K562 (cell line): Measurements from ENCODE around the gene LCLAT1. TPM values are rescaled to one million over a fixed set of nuclear protein-coding genes. Genes with fewer than 3 reads are reported as not detected.

Experiments used
- ATAC-seq: fragments of 200-7000 bp; cut with Tn5 transposase; 3 replicates; pipeline ENCODE4 v1.9.1; 2020; ENCODE audit warnings: moderate library complexity
- BruUV-seq: library from RNA; stranded (reverse); fragments of 400-500 nt; replicated peaks from 2 replicates; lab custom pipeline; 2021; lab: Mats Ljungman, UMichigan
- CTCF ChIA-PET: fragments of 300-600 bp; formaldehyde crosslinking; extraction: SDS; loops from one replicate; lab custom pipeline; 2021; ENCODE audit warnings: low intra/inter-chr PET ratio; lab: Yijun Ruan, JAX
- POLR2A ChIA-PET: fragments of 300-600, 350-650 bp; sonication (Branson Sonifier 250); formaldehyde crosslinking; extraction: SDS; loops from one replicate; lab custom pipeline; 2021; ENCODE audit warnings: antibody characterized with exemption, inconsistent platforms; lab: Yijun Ruan, JAX
- DNase-seq, 4 experiments: peaks; one replicate each; pipeline versions ENCODE4 v3.0.0 to v3.0.0-alpha.2; 2011 to 2018; ENCODE audit warnings: low spot score in 3 of 4, mixed read lengths in 3 of 4; ENCODE audit errors: extremely low read depth in 1 of 4
- FAIRE-seq: peaks from 2 replicates; lab custom pipeline; 2011; peaks lifted over from hg19 to GRCh38; lab: Jason Lieb, UNC
- H2AFZ ChIP-seq: 2 replicates; pipeline ENCODE4 v1.6.0; 2011; ENCODE audit warnings: low read depth, low read length, control low read depth, inconsistent platforms
- H3K27ac ChIP-seq: fragments of 200-600 bp; 3 replicates; pipeline ENCODE4 v1.8.0; 2011; ENCODE audit warnings: low read depth, mild to moderate bottlenecking, control low read depth, inconsistent platforms, low read length, moderate library complexity, mixed read lengths; ENCODE audit errors: extremely low read depth
- H3K27me3 ChIP-seq, 2 experiments: fragments of 300-600 bp in 1 of 2; 2 replicates in 1 of 2; 3 replicates in 1 of 2; pipeline versions ENCODE4 v1.6.0 to v1.8.0; 2011; ENCODE audit warnings: inconsistent platforms in 2 of 2, low read length in 2 of 2, mild to moderate bottlenecking in 1 of 2, mixed read lengths in 1 of 2, moderate library complexity in 1 of 2; ENCODE audit not compliant: control insufficient read depth in 2 of 2, insufficient read depth in 2 of 2
- H3K36me3 ChIP-seq: fragments of 300-600 bp; 3 replicates; pipeline ENCODE4 v1.8.0; 2011; ENCODE audit warnings: mild to moderate bottlenecking, low read length, inconsistent platforms; ENCODE audit not compliant: control insufficient read depth, insufficient read depth
- H3K4me1 ChIP-seq, 2 experiments: fragments of 200-600 bp in 1 of 2; replicated peaks in 1 of 2; 2 replicates in 1 of 2; 3 replicates in 1 of 2; pipeline versions ENCODE4 v1.5.1 to v1.8.0; 2011; ENCODE audit warnings: inconsistent platforms in 2 of 2, low read length in 2 of 2, mild to moderate bottlenecking in 1 of 2, mixed read lengths in 1 of 2, moderate library complexity in 1 of 2; ENCODE audit not compliant: control insufficient read depth in 2 of 2, insufficient read depth in 2 of 2
- H3K4me2 ChIP-seq: 2 replicates; pipeline ENCODE4 v1.6.1; 2011; ENCODE audit warnings: low read length, control low read depth, inconsistent platforms, mixed read lengths; ENCODE audit not compliant: insufficient read depth
- H3K4me3 ChIP-seq: fragments of 200-600 bp; sonication (generic), shearing (Covaris generic); 2 replicates; pipeline ENCODE4 v1.5.1; 2016; ENCODE audit warnings: control low read depth, inconsistent platforms
- H3K79me2 ChIP-seq: fragments of 200-600 bp; 3 replicates; pipeline ENCODE4 v1.8.0; 2011; ENCODE audit warnings: low read length, inconsistent platforms; ENCODE audit not compliant: control insufficient read depth, insufficient read depth
- H3K9ac ChIP-seq, 2 experiments: 2 replicates each; pipeline versions ENCODE4 v1.6.0 to v1.6.1; 2011; ENCODE audit warnings: low read depth in 2 of 2, low read length in 2 of 2, control low read depth in 1 of 2, inconsistent platforms in 1 of 2, mild to moderate bottlenecking in 1 of 2, mixed read lengths in 1 of 2; ENCODE audit not compliant: insufficient read depth in 1 of 2
- H3K9me1 ChIP-seq: one replicate; pipeline ENCODE4 v1.6.0; 2011; ENCODE audit warnings: inconsistent platforms, mild to moderate bottlenecking, low read length, moderate library complexity; ENCODE audit not compliant: control insufficient read depth, insufficient read depth
- H3K9me3 ChIP-seq: replicated peaks from 2 replicates; pipeline ENCODE4 v1.5.1; 2011; ENCODE audit warnings: low read depth, low read length, inconsistent platforms; ENCODE audit not compliant: control insufficient read depth, insufficient read depth
- H4K20me1 ChIP-seq: replicated peaks from 2 replicates; pipeline ENCODE4 v1.6.1; 2011; ENCODE audit warnings: low read length, inconsistent platforms, mixed read lengths; ENCODE audit not compliant: control insufficient read depth, insufficient read depth
- ATF3 ChIP-seq, 2 experiments: fragments of 450-650 bp in 1 of 2; sonication (generic) in 1 of 2; formaldehyde crosslinking in 1 of 2; IDR thresholded peaks in 1 of 2; conservative IDR thresholded peaks in 1 of 2; 2 replicates each; pipeline versions ENCODE4 v1.6.1 to v1.8.1; 2016 to 2023; ENCODE audit warnings: mild to moderate bottlenecking in 2 of 2, moderate library complexity in 2 of 2, inconsistent platforms in 1 of 2, missing genetic modification reagents in 1 of 2
- BRD9 ChIP-seq: fragments of 450-650 bp; IDR thresholded peaks from 2 replicates; pipeline ENCODE4 v1.6.1; 2018; ENCODE audit warnings: low read depth; ENCODE audit not compliant: partially characterized antibody
- E2F3 ChIP-seq: fragments of 250-450 bp; sonication (Bioruptor Pico); IDR thresholded peaks from 2 replicates; pipeline ENCODE4 v1.4.0; 2020; ENCODE audit warnings: mild to moderate bottlenecking
- ELK1 ChIP-seq: sonication (generic); formaldehyde crosslinking; IDR thresholded peaks from 2 replicates; pipeline ENCODE4 v1.8.1; 2022; ENCODE audit warnings: missing genetic modification reagents
- FOSL1 ChIP-seq: fragments of 200-800 bp; sonication (Bioruptor generic); conservative IDR thresholded peaks from 2 replicates; pipeline ENCODE4 v1.6.1; 2016; ENCODE audit warnings: missing genetic modification characterization, missing compliant biosample characterization
- GTF2A2 ChIP-seq: IDR thresholded peaks from 2 replicates; pipeline ENCODE4 v1.6.1; 2016; ENCODE audit warnings: mild to moderate bottlenecking, missing genetic modification characterization, missing compliant biosample characterization
- HINFP ChIP-seq: fragments of 450-650 bp; conservative IDR thresholded peaks from 2 replicates; pipeline ENCODE4 v1.6.1; 2016; ENCODE audit warnings: missing genetic modification characterization, low read depth, mild to moderate bottlenecking, control low read depth, missing compliant biosample characterization
- IFI16 ChIP-seq: fragments of 250-450 bp; sonication (Bioruptor Pico); IDR thresholded peaks from 2 replicates; pipeline ENCODE4 v2.1.2; 2022; ENCODE audit warnings: mild to moderate bottlenecking, inconsistent platforms
- NCOA2 ChIP-seq, 2 experiments: fragments of 450-650 bp; IDR thresholded peaks; 2 replicates each; pipeline ENCODE4 v1.6.1; 2018; ENCODE audit warnings: mild to moderate bottlenecking in 2 of 2, moderate library complexity in 1 of 2; ENCODE audit not compliant: partially characterized antibody in 2 of 2
- PKNOX1 ChIP-seq: fragments of 450-650 bp; IDR thresholded peaks from 2 replicates; pipeline ENCODE4 v1.6.1; 2016
- RAD51 ChIP-seq: fragments of 450-650 bp; IDR thresholded peaks from 2 replicates; pipeline ENCODE4 v1.7.1; 2016; ENCODE audit warnings: low read depth, mild to moderate bottlenecking, borderline replicate concordance
- SPI1 ChIP-seq: IDR thresholded peaks from 2 replicates; pipeline ENCODE4 v1.6.1; 2011; ENCODE audit warnings: low read depth, low read length, control low read depth, borderline replicate concordance
- ZBTB7A ChIP-seq: IDR thresholded peaks from 2 replicates; pipeline ENCODE4 v1.6.1; 2011; ENCODE audit warnings: low read depth, mild to moderate bottlenecking, low read length, moderate library complexity, borderline replicate concordance; ENCODE audit not compliant: control insufficient read depth
- ZNF507 ChIP-seq: conservative IDR thresholded peaks from 2 replicates; pipeline ENCODE4 v1.6.1; 2017; ENCODE audit warnings: missing genetic modification characterization, missing compliant biosample characterization
- ZNF740 ChIP-seq, 3 experiments: fragments of 200-800 bp in 1 of 3; sonication (Bioruptor generic) in 1 of 3; sonication (generic) in 1 of 3; formaldehyde crosslinking in 1 of 3; IDR thresholded peaks; 2 replicates each; pipeline versions ENCODE4 v1.6.1 to v1.8.0; 2016 to 2022; ENCODE audit warnings: mild to moderate bottlenecking in 2 of 3, missing compliant biosample characterization in 2 of 3, missing genetic modification characterization in 2 of 3, missing genetic modification reagents in 1 of 3
- WGBS: fragments of 100-300 bp; shearing (Covaris generic); methylation state at CpG from one replicate; pipeline ENCODE4 v1.1.6; 2016; ENCODE audit warnings: low coverage, mixed read lengths; ENCODE audit not compliant: insufficient coverage; ENCODE audit errors: missing lambda C conversion rate; 5-methylcytosine and 5-hydroxymethylcytosine counted together
- in situ Hi-C: fragments of 300-500 bp; cut with MboI; formaldehyde crosslinking; loops from 4 replicates; pipeline ENCODE4 v1.15.0; 2018; ENCODE audit warnings: inconsistent platforms, mixed read lengths
- intact Hi-C: fragments of 100-400 bp; cut with micrococcal nuclease; formaldehyde crosslinking; loops from 2 replicates; pipeline ENCODE4 v1.14.2; 2022
- polyA plus RNA-seq, 8 experiments: library from polyadenylated mRNA; depleted of rRNA in 4 of 8; stranded (reverse) in 5 of 8; unstranded in 3 of 8; fragments of >200 nt; fragmentation: Nextera tagmentation in 2 of 8; fragmentation: Illumina TruSeq in 1 of 8; extraction: Ambion mirVana in 2 of 8; extraction: Trizol in 1 of 8; gene quantifications; 2 replicates each; pipeline versions ENCODE4 v1.2.1 to v1.2.3, GENCODE V29; 2011 to 2014; ENCODE audit warnings: inconsistent platforms in 1 of 8, missing spikeins in 1 of 8
- total RNA-seq, 7 experiments: library from RNA; depleted of rRNA in 6 of 7; stranded (reverse); fragments of >200 nt in 6 of 7; fragmentation: Illumina TruSeq in 2 of 7; extraction: Trizol in 2 of 7; gene quantifications; 2 replicates each; pipeline versions ENCODE4 v1.2.1 to v1.2.3, GENCODE V29; 2011 to 2021; ENCODE audit warnings: low replicate concordance in 1 of 7

Gene LCLAT1
- total and polyA plus RNA-seq, 9 of the 15 experiments (the other 6 are each of a cell fraction or from before 2014, with no cell fraction given), result 8.9 to 63.3 (median 25.4) TPM

GRCh38 chr2:30666266-30666874 lies 219.3 kb downstream of the LCLAT1 start:
- ChIA-PET CTCF (no interaction called here), POLR2A (interaction anchor here (0.5 to 1.2 kb wide), 3 partner anchors 8 to 12 kb away, joined by 3 to 4 read pairs (median 3); no protein-coding TSS in a partner anchor)
- H3K36me3 ChIP-seq, result no peaks in the 10 kb centered on the region
- H3K27me3 ChIP-seq, result no peaks in the 10 kb centered on the region
- H3K9ac ChIP-seq, result no peak overlapping the region
- H2AFZ ChIP-seq, result peak overlapping the region; percentile 3; the same call in 1 of the 2 replicates
- no peak overlapping the region for H3K4me3 ChIP-seq
- BruUV-seq, result no TSS peak
- no peak overlapping the region for H3K4me2 ChIP-seq
- in situ Hi-C loops (no loop called here), intact Hi-C loops (no loop called here)
- peaks cover 0 to 4% of the 10 kb centered on the region in 2 experiments; a peak in 2 of 5 replicates for H3K4me1 ChIP-seq
- ATAC-seq, result peak; percentile 88
- no peaks in the 10 kb centered on the region for H3K79me2 ChIP-seq
- FAIRE-seq, result no peak
- 0 out of 3 replicates have a peak overlapping the region, but pooled peaks have one; percentile 13 for H3K27ac ChIP-seq
- no peaks in the 10 kb centered on the region for H3K9me3 ChIP-seq
- 33% methylated on average over 4 of the region's 4 CpGs for WGBS
- peak in 1 of 4 experiments; percentile 47 for DNase-seq
- H3K9me1 ChIP-seq, result no peaks in the 10 kb centered on the region
- no peaks in the 10 kb centered on the region for H4K20me1 ChIP-seq
- TF ChIP-seq BRD9 (no peak), RAD51 (no peak), ATF3 (IDR thresholded peaks at IDR 0.05) (no peak), ATF3 (CRISPR knock-in tag; conservative IDR thresholded peaks at IDR 0.05) (no peak), ZBTB7A (no peak), ELK1 (CRISPR knock-in tag) (no peak), HINFP (tag) (no peak), PKNOX1 (peak; percentile 46), IFI16 (no peak), ZNF740 (CRISPR knock-in tag; IDR thresholded peaks at IDR 0.05) (no peak), ZNF740 (tag; IDR thresholded peaks at IDR 0.05) (no peak), SPI1 (peak; percentile 91), GTF2A2 (tag) (no peak), NCOA2 (IDR thresholded peaks at IDR 0.05; ENCODE audit: partially characterized antibody in 2 of 2) (no peak), FOSL1 (tag) (peak; percentile 48; the same call in 1 of the 2 replicates), E2F3 (CRISPR knock-in tag) (no peak), ZNF507 (no peak)
